Measurements from ENCODE around the gene LHFPL2.

- TF ChIP-seq ZNF274 (IDR thresholded peaks at IDR 0.05; ENCODE audit: low read depth, low read length) (no peak), SUZ12 (IDR thresholded peaks at IDR 0.05; ENCODE audit: extremely low read depth, insufficient read depth, insufficient read length) (no peak)
Observed at GRCh38 chr5:78458843-78459242, 189.7 kb downstream of the LHFPL2 start.
